ENCODE results near the gene RBCK1. TPM values are rescaled to one million over a fixed set of nuclear protein-coding genes. Genes with fewer than 3 reads are reported as not detected.

RBCK1 gene
- total RNA-seq, 2 experiments from 2014 or later, result 133 to 146 TPM

- Mint-ChIP-seq H3K4me1 (peaks cover 16% of the 10 kb centered on the region), H3K36me3 (ENCODE audit: low read depth) (peaks cover 56% of the 10 kb centered on the region), H3K9me3 (no peaks in the 10 kb centered on the region), H3K4me3 (no peak overlapping the region), H3K27ac (no peak overlapping the region), H3K27me3 (no peaks in the 10 kb centered on the region)
- CTCF ChIA-PET, result no interaction called here
- POLR2A ChIA-PET, result no interaction called here
- no peak for DNase-seq
Observed at GRCh38 chr20:418858-419365, 10.8 kb downstream of the RBCK1 start.

GRCh38 chr20:419556-420165 is 11.6 kb downstream of the RBCK1 start:
- DNase-seq, result no peak
- Mint-ChIP-seq H3K27me3 (no peaks in the 10 kb centered on the region), H3K4me1 (peaks cover 19% of the 10 kb centered on the region), H3K9me3 (no peaks in the 10 kb centered on the region), H3K36me3 (ENCODE audit: low read depth) (peaks cover 62% of the 10 kb centered on the region), H3K4me3 (no peak overlapping the region), H3K27ac (no peak overlapping the region)
- ChIA-PET POLR2A (interaction anchor here (0.6 kb wide), 1 partner anchor 27 kb away, joined by 3 read pairs; no protein-coding TSS in a partner anchor), CTCF (no interaction called here)

GRCh38 chr20:420166-420620 is 12.1 kb downstream of the RBCK1 start:
- ChIA-PET POLR2A (interaction anchor here (1.4 kb wide), 1 partner anchor 10 kb away, joined by 3 read pairs; no protein-coding TSS in a partner anchor), CTCF (no interaction called here)
- Mint-ChIP-seq H3K27ac (no peak overlapping the region), H3K4me3 (no peak overlapping the region), H3K27me3 (no peaks in the 10 kb centered on the region), H3K9me3 (no peaks in the 10 kb centered on the region), H3K36me3 (ENCODE audit: low read depth) (peaks cover 66% of the 10 kb centered on the region), H3K4me1 (peaks cover 23% of the 10 kb centered on the region)
- DNase-seq, result no peak

- peaks cover 59% of the 10 kb centered on the region for H3K36me3 Mint-ChIP-seq (ENCODE audit: low read depth)
- H3K4me1 Mint-ChIP-seq, result peaks cover 16% of the 10 kb centered on the region
- no peaks in the 10 kb centered on the region for H3K9me3 Mint-ChIP-seq
- H3K27ac Mint-ChIP-seq, result no peak overlapping the region
- POLR2A ChIA-PET, result interaction anchor here (1.4 kb wide), 1 partner anchor 11 kb away, joined by 3 read pairs; no protein-coding TSS in a partner anchor
- no peak for DNase-seq
- H3K27me3 Mint-ChIP-seq, result no peaks in the 10 kb centered on the region
- CTCF ChIA-PET, result no interaction called here
- no peak overlapping the region for H3K4me3 Mint-ChIP-seq
Observed at GRCh38 chr20:420721-421574, 12.8 kb downstream of the RBCK1 start.

GRCh38 chr20:421685-422250 is 13.7 kb downstream of the RBCK1 start:
- Mint-ChIP-seq H3K4me3 (no peak overlapping the region), H3K27ac (no peak overlapping the region), H3K9me3 (no peaks in the 10 kb centered on the region), H3K27me3 (no peaks in the 10 kb centered on the region), H3K4me1 (peaks cover 17% of the 10 kb centered on the region), H3K36me3 (ENCODE audit: low read depth) (peaks cover 58% of the 10 kb centered on the region)
- DNase-seq, result no peak
- POLR2A ChIA-PET, result interaction anchor here (1.2 to 1.4 kb wide), 3 partner anchors 12 to 17 kb away, joined by 3 to 4 read pairs (median 3); partner anchors contain the start of gene RBCK1
- CTCF ChIA-PET, result no interaction called here

- no peaks in the 10 kb centered on the region for H3K9me3 Mint-ChIP-seq
- DNase-seq, result no peak
- peaks cover 69% of the 10 kb centered on the region for H3K36me3 Mint-ChIP-seq (ENCODE audit: low read depth)
- no peaks in the 10 kb centered on the region for H3K27me3 Mint-ChIP-seq
- ChIA-PET POLR2A (no interaction called here), CTCF (no interaction called here)
- H3K4me1 Mint-ChIP-seq, result peaks cover 23% of the 10 kb centered on the region
- no peak overlapping the region for H3K4me3 Mint-ChIP-seq
- H3K27ac Mint-ChIP-seq, result no peak overlapping the region
Observed at GRCh38 chr20:426566-426965, 18.5 kb downstream of the RBCK1 start.

- Mint-ChIP-seq H3K27me3 (no peaks in the 10 kb centered on the region), H3K4me3 (no peak overlapping the region), H3K27ac (no peak overlapping the region), H3K9me3 (no peaks in the 10 kb centered on the region), H3K4me1 (peaks cover 27% of the 10 kb centered on the region), H3K36me3 (ENCODE audit: low read depth) (peaks cover 61% of the 10 kb centered on the region)
- DNase-seq, result no peak
- POLR2A ChIA-PET, result interaction anchor here (1.5 kb wide), 1 partner anchor 12 kb away, joined by 3 read pairs; no protein-coding TSS in a partner anchor
- CTCF ChIA-PET, result interaction anchor here (0.7 kb wide), 1 partner anchor 14 kb away, joined by 4 read pairs; no protein-coding TSS in a partner anchor
Observed at GRCh38 chr20:427401-427800, 19.3 kb downstream of the RBCK1 start.

- H3K4me1 Mint-ChIP-seq, result peaks cover 33% of the 10 kb centered on the region
- no peaks in the 10 kb centered on the region for H3K27me3 Mint-ChIP-seq
- no peak overlapping the region for H3K27ac Mint-ChIP-seq
- no peak for DNase-seq
- POLR2A ChIA-PET, result interaction anchor here (1.5 kb wide), 1 partner anchor 11 kb away, joined by 3 read pairs; no protein-coding TSS in a partner anchor
- CTCF ChIA-PET, result interaction anchor here (0.7 kb wide), 1 partner anchor 15 kb away, joined by 4 read pairs; no protein-coding TSS in a partner anchor
- peaks cover 61% of the 10 kb centered on the region for H3K36me3 Mint-ChIP-seq (ENCODE audit: low read depth)
- H3K9me3 Mint-ChIP-seq, result no peaks in the 10 kb centered on the region
- no peak overlapping the region for H3K4me3 Mint-ChIP-seq
Observed at GRCh38 chr20:427849-428657, 20.0 kb downstream of the RBCK1 start.

GRCh38 chr20:428658-429200 is 20.6 kb downstream of the RBCK1 start:
- no peak for DNase-seq
- peaks cover 62% of the 10 kb centered on the region for H3K36me3 Mint-ChIP-seq (ENCODE audit: low read depth)
- ChIA-PET CTCF (no interaction called here), POLR2A (no interaction called here)
- no peak overlapping the region for H3K4me3 Mint-ChIP-seq
- H3K27ac Mint-ChIP-seq, result no peak overlapping the region
- no peaks in the 10 kb centered on the region for H3K27me3 Mint-ChIP-seq
- peaks cover 40% of the 10 kb centered on the region for H3K4me1 Mint-ChIP-seq
- no peaks in the 10 kb centered on the region for H3K9me3 Mint-ChIP-seq

GRCh38 chr20:430091-430999 is 22.2 kb downstream of the RBCK1 start:
- Mint-ChIP-seq H3K27me3 (no peaks in the 10 kb centered on the region), H3K27ac (peak overlapping the region; percentile 37), H3K4me3 (no peak overlapping the region), H3K4me1 (peaks cover 46% of the 10 kb centered on the region), H3K36me3 (ENCODE audit: low read depth) (peaks cover 61% of the 10 kb centered on the region), H3K9me3 (no peaks in the 10 kb centered on the region)
- CTCF ChIA-PET, result no interaction called here
- POLR2A ChIA-PET, result interaction anchor here (1.5 kb wide), 1 partner anchor 23 kb away, joined by 3 read pairs; no protein-coding TSS in a partner anchor
- no peak for DNase-seq
